GM21526 (cell line): ENCODE data around the gene HABP2.

Experiments used
- ATAC-seq: cut with Tn5 transposase; IDR thresholded peaks from one replicate; pipeline ENCODE4 v1.9.1; 2021; ENCODE audit warnings: moderate library complexity; ENCODE audit not compliant: unreplicated experiment, low FRiP score

HABP2 gene

GRCh38 chr10:113524539-113525490 is 28.0 kb upstream of the HABP2 start:
- no peak for ATAC-seq

- ATAC-seq = no peak
These were observed 27.1 kb upstream of the HABP2 start for GRCh38 chr10:113525713-113526112.

GRCh38 chr10:113527211-113527906 is 25.5 kb upstream of the HABP2 start:
- ATAC-seq = no peak

- ATAC-seq = no peak
These were observed 24.0 kb upstream of the HABP2 start for GRCh38 chr10:113528876-113529275.

GRCh38 chr10:113529575-113529974 is 23.3 kb upstream of the HABP2 start:
- ATAC-seq = no peak

GRCh38 chr10:113530476-113530875 is 22.4 kb upstream of the HABP2 start:
- no peak for ATAC-seq

- no peak for ATAC-seq
These were observed 20.1 kb upstream of the HABP2 start for GRCh38 chr10:113532724-113533123.

- ATAC-seq = no peak
These were observed 19.1 kb upstream of the HABP2 start for GRCh38 chr10:113533801-113534200.

- no peak for ATAC-seq
These were observed 18.4 kb upstream of the HABP2 start for GRCh38 chr10:113534423-113534822.

- ATAC-seq = no peak
These were observed 15.2 kb upstream of the HABP2 start for GRCh38 chr10:113537672-113538071.

GRCh38 chr10:113538151-113538550 is 14.7 kb upstream of the HABP2 start:
- no peak for ATAC-seq

GRCh38 chr10:113539789-113540188 is 13.1 kb upstream of the HABP2 start:
- no peak for ATAC-seq

- ATAC-seq = no peak
These were observed 11.9 kb upstream of the HABP2 start for GRCh38 chr10:113540845-113541548.

GRCh38 chr10:113541549-113541927 is 11.3 kb upstream of the HABP2 start:
- ATAC-seq = no peak

- ATAC-seq = no peak
These were observed 9.5 kb upstream of the HABP2 start for GRCh38 chr10:113543107-113543955.

- ATAC-seq = no peak
These were observed 8.5 kb upstream of the HABP2 start for GRCh38 chr10:113544392-113544791.

GRCh38 chr10:113547426-113547825 is 5.4 kb upstream of the HABP2 start:
- no peak for ATAC-seq

- ATAC-seq = no peak
These were observed 3.0 kb upstream of the HABP2 start for GRCh38 chr10:113549856-113550255.

GRCh38 chr10:113550365-113550764 is 2.5 kb upstream of the HABP2 start:
- ATAC-seq = no peak

GRCh38 chr10:113552014-113552413 is 839 bp upstream of the HABP2 start:
- ATAC-seq = no peak
